Measurements from ENCODE around the gene MIPOL1. TPM values are rescaled to one million over a fixed set of nuclear protein-coding genes. Genes with fewer than 3 reads are reported as not detected.
"Not testable (repeated sequence)": the region's sequence is repeated elsewhere in the genome, so short reads cannot be mapped to it uniquely, and the experiment has no call there.

The MIPOL1 gene
- polyA plus RNA-seq, 4 donors = 10.0 to 12.8 (median 11.7) TPM

DNA sequence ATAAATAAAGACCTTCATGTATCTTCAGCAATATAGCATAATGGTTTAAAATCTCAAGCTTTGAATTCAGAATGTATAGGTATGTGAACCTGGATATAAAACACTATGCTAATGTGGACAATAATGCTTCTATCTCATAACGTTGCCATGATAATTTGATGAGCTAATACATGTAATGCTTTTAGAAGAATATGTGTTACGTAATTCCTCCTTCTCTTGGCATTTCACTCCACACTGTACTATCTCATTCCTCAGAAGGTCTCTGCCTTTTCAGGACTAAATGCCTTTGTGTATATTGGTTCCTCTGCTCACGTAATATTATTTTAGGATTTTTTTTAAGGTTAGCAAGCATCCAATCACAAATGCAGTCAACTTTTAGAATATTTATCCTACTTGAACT is 310.8 kb downstream of the MIPOL1 start:
- no peak for DNase-seq (ENCODE audit: low read depth in 4 of 4, low spot score in 3 of 4)

DNA sequence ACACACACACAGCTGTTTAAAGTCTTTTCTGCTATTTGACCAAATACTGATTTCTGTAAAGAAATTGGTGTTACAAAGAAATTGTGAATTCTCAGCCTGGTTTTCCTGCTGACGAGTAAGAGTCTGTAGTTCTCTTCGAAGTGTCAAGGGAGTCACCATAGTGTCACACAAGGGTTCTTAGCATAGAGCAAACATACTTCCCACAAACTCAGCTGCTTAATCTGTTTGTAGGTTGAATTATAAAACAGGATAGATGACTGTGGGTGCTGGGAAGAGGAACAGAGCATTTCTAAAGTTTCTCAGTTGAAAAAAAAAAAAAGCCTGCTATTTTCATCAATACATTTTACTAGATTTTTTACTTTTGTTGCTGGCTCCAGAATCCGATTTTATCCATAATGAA is 314.4 kb downstream of the MIPOL1 start:
- DNase-seq (ENCODE audit: low read depth in 4 of 4, low spot score in 3 of 4) = no peak

DNA sequence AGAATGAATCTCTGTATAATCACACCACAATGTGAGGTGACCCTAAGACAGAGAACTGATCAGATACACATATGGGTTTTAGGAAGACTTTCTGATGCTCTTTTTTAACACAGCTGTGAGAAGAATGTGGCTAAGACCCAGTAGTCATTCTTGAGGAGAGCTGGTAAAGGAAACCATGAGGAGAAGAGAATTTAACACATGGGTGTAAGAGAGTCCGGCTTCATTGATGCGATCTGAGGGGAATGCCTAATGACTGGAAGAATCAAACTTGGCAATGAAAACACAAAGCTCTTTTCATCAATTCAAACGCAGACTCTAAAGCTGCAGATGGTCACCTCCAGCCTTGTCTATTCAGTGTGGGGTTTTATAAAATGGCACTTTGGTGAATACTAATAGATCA is 318.0 kb downstream of the MIPOL1 start:
- no peak for DNase-seq (ENCODE audit: low read depth in 4 of 4, low spot score in 3 of 4)

DNA sequence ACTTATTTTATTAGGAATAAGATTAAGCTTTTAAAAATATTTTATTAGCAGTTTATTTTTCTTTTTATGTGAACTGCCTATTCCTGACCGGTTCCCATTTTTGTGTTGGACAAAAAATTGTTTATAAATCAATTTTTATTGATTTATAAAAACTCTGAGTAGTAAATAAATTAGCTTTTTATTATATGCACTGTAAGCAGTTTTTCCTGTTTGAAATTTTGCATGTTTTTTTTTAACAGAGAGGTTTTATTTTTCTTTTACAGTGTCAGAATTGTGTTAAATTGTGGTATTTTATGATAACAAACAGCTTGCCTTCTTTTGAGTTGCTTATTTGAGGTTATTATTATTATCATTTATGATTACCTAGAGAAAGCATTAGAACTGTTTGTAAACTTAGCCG is 329.3 kb downstream of the MIPOL1 start:
- no peak for DNase-seq (ENCODE audit: low read depth in 4 of 4, low spot score in 3 of 4)

GRCh38 chr14:37539992-37540391 is 342.3 kb downstream of the MIPOL1 start:
- no peak for DNase-seq (ENCODE audit: low read depth in 4 of 4, low spot score in 3 of 4)

DNA sequence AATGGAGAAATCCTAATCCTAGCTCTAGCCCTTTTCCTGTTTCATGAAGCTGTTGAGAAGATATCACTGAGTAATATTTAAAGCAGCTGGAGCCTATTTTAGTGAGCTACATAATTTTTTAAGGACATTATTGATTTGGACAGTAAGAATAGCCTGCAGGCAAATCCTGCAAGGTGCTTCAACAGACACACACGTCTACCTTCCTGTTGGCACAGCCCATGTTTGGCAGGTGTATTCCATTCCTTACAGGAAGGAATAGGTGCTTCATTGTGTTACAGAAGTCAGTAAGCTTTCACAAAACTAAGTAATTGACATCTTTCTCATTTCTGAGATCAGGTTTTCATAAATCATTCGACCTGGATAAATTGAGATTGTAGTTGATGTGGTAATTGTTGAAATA is 346.7 kb downstream of the MIPOL1 start:
- no peak for DNase-seq (ENCODE audit: low read depth in 4 of 4, low spot score in 3 of 4)

DNA sequence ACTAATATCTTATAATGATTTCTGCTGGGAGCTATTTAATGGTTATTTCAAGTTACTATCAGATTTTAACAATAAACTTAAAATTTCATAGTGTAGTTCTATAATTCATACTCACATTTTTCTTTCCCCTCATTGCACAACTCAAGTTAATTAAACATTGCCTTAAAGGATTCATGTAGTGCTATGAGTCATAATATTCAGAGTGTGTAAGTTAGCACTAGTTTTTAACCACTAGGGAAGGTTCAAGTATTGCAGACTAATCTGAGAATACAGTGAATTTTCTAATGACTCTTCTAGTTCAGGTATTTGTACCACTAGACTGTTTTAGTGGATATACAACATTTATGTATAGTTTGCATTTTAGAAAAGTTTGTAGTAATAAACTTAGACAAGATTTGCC is 347.4 kb downstream of the MIPOL1 start:
- no peak for DNase-seq (ENCODE audit: low read depth in 4 of 4, low spot score in 3 of 4)

DNA sequence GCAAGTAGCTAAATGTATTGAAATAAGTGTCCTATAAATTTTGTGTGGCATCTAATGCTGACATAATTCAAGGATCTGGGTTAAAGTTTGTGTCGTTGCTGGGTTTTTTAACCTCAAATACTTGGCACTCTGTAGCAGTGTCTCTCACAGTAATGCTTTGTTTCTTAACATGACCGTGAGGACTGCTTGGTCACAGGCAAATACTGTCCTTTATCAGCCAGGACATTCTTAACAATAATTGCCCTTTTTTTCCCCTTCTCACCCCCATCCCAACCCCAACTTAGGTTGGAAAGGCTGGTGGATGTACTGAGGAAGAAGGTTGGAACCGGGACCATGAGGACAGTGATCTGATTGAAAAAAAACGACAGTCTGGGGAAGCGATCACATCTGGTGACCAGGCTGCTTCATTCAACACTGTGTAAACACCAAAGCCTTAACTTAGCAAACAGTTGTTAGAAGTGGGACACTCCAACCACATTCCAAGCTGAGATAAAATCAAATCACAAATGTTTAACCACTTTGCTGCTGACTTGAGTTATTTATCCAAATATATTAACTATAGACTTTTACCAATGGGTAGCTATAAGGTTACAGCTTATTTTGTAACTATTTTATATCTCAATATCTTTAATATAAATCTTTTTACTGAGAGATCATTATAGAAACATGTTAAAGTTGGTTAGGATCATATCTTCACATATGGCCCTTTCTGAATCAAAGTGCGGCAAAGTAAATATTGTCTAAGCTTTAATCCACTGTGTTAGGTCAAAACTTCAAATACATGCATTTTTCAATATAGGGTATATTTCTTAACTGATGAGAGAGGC is 349.1 kb downstream of the MIPOL1 start:
- DNase-seq (ENCODE audit: low read depth in 4 of 4, low spot score in 3 of 4) = no peak

DNA sequence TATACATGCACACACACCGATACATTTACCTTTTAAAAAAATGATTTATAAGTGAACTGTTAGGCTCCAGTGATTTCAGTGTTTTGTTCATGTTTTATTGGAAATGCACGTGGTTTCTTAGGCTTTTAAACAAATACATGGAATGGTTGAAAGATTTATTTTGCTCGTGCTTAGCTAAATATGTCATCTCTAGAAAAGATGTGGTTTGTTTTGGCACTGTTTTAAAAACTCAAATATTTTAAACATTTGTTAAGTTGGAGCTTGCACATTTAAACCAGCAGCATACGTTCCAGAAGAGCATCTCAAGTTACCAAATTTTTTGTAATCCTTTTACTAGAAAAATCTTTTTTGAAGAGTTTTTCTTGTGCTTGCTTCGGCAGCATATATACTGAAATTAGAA is 352.8 kb downstream of the MIPOL1 start:
- no peak for DNase-seq (ENCODE audit: low read depth in 4 of 4, low spot score in 3 of 4)

GRCh38 chr14:37551119-37551518 is 353.4 kb downstream of the MIPOL1 start:
- no peak for DNase-seq (ENCODE audit: low read depth in 4 of 4, low spot score in 3 of 4)

DNA sequence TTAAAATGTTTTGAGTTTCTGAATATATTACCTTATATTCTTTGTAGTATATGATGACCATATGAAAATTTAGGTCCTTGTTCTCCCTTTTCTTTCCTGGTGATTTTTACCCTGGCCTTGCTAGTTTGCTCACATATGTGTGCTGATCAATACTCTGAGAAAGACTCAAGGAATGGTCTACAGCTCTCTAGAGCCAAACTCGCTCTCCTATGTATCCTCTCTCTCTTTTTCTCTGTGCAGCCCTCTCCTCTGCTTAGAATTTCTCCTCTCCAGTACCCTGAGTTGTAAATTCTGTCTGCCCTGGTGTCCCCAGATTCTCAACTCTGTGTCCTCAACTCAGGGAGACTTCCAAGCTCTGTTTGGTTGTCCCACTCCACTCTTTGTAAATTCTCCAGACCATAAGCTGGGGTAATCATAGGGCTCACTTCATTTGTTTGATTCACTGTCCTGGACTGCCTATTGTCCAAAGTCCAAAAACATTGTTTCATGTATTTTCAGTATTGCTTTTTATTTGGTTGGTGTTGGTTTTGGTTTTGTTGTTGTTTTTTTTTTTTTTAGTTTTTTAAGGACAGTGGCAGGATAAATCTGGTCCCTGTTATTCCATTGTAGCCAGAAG is 356.3 kb downstream of the MIPOL1 start:
- DNase-seq (ENCODE audit: low read depth in 4 of 4, low spot score in 3 of 4) = no peak

- not testable (repeated sequence) for DNase-seq (ENCODE audit: low read depth in 4 of 4, low spot score in 3 of 4)
Observed at GRCh38 chr14:37555596-37555995, 357.9 kb downstream of the MIPOL1 start.

- no peak for DNase-seq (ENCODE audit: low read depth in 4 of 4, low spot score in 3 of 4)
Observed at GRCh38 chr14:37558740-37559139, 361.0 kb downstream of the MIPOL1 start.

DNA sequence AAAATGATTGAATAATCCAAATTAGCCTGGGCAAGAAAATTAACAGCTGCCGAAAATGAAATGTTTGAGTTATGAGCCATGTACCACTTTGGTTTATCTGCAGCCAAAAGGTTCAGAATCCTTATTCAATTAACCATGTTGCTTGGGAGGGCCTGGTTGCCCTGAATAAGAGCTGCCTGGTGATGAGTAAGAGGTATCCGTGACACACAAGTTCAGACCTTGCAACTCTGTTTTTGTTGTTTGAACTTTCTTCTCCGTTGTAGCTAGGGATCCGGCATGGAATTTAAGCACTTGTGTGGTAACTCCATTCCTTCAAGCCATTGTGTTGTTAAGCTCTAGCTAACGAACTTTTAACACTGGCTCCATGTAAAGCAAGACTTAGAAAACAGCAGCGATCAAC is 361.6 kb downstream of the MIPOL1 start:
- DNase-seq (ENCODE audit: low read depth in 4 of 4, low spot score in 3 of 4) = no peak

DNA sequence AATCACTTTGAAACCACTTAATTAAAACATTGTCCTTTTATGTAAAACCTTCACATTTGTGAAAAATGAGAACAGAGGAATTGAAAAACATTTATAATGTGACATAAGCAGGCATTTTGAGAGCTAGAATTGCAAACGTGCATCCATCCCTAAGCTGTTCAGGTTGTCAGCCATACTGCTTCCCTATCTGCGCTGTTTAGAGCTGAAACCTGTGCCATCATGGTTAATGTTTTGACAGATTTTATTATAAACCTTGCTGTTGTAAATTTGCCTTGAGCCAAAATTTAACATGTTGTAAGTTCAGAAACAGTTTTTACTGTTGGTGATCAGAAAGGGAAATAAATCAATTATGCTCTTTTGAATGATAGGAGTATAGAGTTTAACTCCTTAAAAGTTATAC is 365.5 kb downstream of the MIPOL1 start:
- DNase-seq (ENCODE audit: low read depth in 4 of 4, low spot score in 3 of 4) = no peak

GRCh38 chr14:37565550-37565949 is 367.8 kb downstream of the MIPOL1 start:
- DNase-seq (ENCODE audit: low read depth in 4 of 4, low spot score in 3 of 4) = no peak

DNA sequence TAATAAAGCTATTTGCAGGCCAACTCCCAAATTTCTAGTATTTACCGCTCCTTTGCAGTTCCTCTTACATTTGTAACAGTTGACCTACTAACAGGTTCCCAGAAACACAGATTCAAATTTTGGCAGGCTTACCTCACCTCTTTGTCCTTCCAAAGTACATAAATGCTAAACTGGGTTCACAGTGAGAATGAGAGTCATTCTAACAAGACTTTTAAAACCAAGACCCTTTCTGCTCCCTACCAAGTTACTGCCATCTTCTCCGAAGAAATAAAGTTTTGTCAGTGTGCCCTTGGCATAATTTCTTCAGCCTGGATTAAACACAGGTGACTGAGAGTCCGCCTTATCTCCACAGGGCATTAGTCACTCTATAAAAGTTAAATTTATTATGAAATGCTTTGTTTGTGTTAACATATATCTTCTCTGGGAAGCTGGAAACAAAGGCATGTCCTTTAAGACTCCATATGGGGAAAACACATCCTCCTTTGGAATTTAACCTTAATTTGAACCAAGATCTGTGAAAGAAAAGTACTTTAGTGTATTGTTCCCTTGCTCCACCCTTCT is 369.2 kb downstream of the MIPOL1 start:
- DNase-seq (ENCODE audit: low read depth in 4 of 4, low spot score in 3 of 4) = no peak

- DNase-seq (ENCODE audit: low read depth in 4 of 4, low spot score in 3 of 4) = no peak
Observed at GRCh38 chr14:37569729-37570128, 372.0 kb downstream of the MIPOL1 start.

- DNase-seq (ENCODE audit: low read depth in 4 of 4, low spot score in 3 of 4) = no peak
Observed at GRCh38 chr14:37571391-37571790, 373.7 kb downstream of the MIPOL1 start.

DNA sequence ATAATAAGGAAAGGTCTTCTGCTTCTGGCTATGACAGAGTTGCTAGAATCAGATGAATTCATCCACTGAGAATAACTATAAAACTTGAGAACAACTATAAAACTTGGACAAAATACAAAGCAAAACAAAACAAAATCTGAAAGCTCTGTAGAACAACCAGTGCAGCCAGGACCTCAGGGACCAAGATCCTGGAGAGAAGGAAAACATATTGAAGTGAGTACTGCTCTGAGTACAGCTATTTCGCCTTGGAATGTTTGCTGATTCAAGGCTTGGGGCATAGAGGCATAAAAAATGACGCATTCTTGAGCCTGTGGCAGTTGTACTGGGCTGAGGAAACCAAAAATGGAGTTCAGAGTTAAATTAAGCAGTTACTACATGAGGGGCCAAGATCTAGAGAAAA is 375.6 kb downstream of the MIPOL1 start:
- no peak for DNase-seq (ENCODE audit: low read depth in 4 of 4, low spot score in 3 of 4)

- DNase-seq (ENCODE audit: low read depth in 4 of 4, low spot score in 3 of 4) = no peak
Observed at GRCh38 chr14:37579274-37579673, 381.5 kb downstream of the MIPOL1 start.

GRCh38 chr14:37580146-37580545 is 382.4 kb downstream of the MIPOL1 start:
- no peak for DNase-seq (ENCODE audit: low read depth in 4 of 4, low spot score in 3 of 4)

Data from right renal pelvis (tissue), 4 donors.